Nasal cavity respiratory epithelium epithelial cell of viscerocranial mucosa (primary cell): Measurements from ENCODE around the gene PDLIM1. TPM values are rescaled to one million over a fixed set of nuclear protein-coding genes. Genes with fewer than 3 reads are reported as not detected.

Experiments
- total RNA-seq: library from RNA; depleted of rRNA; stranded (reverse); fragments of >200 nt; gene quantifications from 2 replicates; pipeline ENCODE4 v1.2.3, GENCODE V29; 2014

Gene PDLIM1, protein sequence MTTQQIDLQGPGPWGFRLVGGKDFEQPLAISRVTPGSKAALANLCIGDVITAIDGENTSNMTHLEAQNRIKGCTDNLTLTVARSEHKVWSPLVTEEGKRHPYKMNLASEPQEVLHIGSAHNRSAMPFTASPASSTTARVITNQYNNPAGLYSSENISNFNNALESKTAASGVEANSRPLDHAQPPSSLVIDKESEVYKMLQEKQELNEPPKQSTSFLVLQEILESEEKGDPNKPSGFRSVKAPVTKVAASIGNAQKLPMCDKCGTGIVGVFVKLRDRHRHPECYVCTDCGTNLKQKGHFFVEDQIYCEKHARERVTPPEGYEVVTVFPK
- total RNA-seq: 27.0 and 105 TPM in 2 replicates

GRCh38 chr10:95290461-95291364, at the start of gene PDLIM1:
TSS of gene PDLIM1 (minus strand) at chr10:95291003. CDS start at chr10:95290915, 88 bp downstream.

GRCh38 chr10:95193944-95194343, 96.9 kb downstream of the PDLIM1 start, which contains the start of gene ACSM6:
TSS of gene ACSM6 (plus strand) at chr10:95194238. CDS start at chr10:95194486, 248 bp downstream.

Other genes with a start within 250 kb of the PDLIM1 start
- 0.14 and 0.34 TPM in 2 replicates for gene CYP2C8, start 221.5 kb downstream of the PDLIM1 start, total RNA-seq
- gene ACSM6, start 96.8 kb downstream of the PDLIM1 start, total RNA-seq: not detected in 2 replicates